Fibroblast of the aortic adventitia (primary cell): Measurements from ENCODE around the gene PTN. TPM values are rescaled to one million over a fixed set of nuclear protein-coding genes. Genes with fewer than 3 reads are reported as not detected.

Source experiments
- DNase-seq: peaks from one replicate; pipeline ENCODE4 v3.0.0-alpha.2; 2010; ENCODE audit warnings: low read depth
- H3K4me3 ChIP-seq: 2 replicates; pipeline ENCODE4 v1.5.1; 2011; ENCODE audit warnings: low read depth, mild to moderate bottlenecking, control low read depth, low read length, moderate library complexity
- total RNA-seq: library from RNA; depleted of rRNA; stranded (reverse); fragments of >200 nt; gene quantifications from 2 replicates; pipeline ENCODE4 v1.2.3, GENCODE V29; 2012; ENCODE audit warnings: low replicate concordance
- TF ChIP-seq, protein P1 (sequence below): IDR thresholded peaks from 2 replicates; pipeline ENCODE4 v1.5.1; 2011; ENCODE audit warnings: mild to moderate bottlenecking, low read length, control low read depth, inconsistent platforms; ENCODE audit not compliant: insufficient read depth

The PTN gene
- total RNA-seq, 1 donor, result 28.7 TPM

DNA sequence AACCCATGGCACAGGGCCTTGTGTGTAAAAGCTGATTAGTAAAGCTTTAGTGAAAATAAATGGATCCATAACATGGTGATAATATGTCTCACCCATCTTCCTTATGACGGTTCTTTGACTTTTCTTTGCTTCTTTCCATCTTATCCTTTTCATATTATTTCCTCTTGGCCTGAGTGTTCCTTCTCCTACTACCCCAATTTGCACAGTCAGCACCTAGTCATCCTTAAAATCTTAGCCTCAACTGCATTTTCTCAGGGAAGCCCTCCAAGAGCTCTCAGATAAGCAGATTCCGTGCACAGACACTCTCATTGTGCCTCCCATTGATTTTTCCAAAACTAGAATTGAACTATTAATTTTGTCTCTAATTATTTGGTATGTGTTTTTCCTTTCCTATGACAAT, 112.4 kb downstream of the PTN start:
- H3K4me3 ChIP-seq, result no peak overlapping the region
- TF ChIP-seq, protein P1, sequence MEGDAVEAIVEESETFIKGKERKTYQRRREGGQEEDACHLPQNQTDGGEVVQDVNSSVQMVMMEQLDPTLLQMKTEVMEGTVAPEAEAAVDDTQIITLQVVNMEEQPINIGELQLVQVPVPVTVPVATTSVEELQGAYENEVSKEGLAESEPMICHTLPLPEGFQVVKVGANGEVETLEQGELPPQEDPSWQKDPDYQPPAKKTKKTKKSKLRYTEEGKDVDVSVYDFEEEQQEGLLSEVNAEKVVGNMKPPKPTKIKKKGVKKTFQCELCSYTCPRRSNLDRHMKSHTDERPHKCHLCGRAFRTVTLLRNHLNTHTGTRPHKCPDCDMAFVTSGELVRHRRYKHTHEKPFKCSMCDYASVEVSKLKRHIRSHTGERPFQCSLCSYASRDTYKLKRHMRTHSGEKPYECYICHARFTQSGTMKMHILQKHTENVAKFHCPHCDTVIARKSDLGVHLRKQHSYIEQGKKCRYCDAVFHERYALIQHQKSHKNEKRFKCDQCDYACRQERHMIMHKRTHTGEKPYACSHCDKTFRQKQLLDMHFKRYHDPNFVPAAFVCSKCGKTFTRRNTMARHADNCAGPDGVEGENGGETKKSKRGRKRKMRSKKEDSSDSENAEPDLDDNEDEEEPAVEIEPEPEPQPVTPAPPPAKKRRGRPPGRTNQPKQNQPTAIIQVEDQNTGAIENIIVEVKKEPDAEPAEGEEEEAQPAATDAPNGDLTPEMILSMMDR, result no peak

DNA sequence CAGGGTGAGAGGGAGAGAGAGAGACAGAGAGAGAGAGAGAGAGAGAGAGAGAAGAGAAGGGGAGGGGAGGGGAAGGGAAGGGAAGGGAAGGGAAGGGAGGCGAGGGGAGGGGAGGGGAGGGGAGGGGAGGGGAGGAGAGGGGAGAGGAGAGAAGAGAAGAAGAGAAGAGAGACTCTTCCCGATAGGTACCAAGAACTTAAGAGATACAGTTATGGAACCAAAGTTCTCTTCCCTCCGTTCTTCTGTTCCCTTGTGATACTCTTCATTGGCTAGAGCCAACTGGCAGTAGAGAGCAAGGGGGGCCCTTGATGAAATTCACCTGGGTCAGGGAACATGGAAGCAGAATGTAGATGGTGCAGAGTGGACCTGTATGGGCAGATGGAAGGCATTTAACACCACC, 122.1 kb downstream of the PTN start:
- DNase-seq, result no peak
- TF ChIP-seq, protein P1, result no peak
- H3K4me3 ChIP-seq, result no peak overlapping the region

More for the DNA sequence above, 112.4 kb downstream of the PTN start:
- no peak for DNase-seq

DNA sequence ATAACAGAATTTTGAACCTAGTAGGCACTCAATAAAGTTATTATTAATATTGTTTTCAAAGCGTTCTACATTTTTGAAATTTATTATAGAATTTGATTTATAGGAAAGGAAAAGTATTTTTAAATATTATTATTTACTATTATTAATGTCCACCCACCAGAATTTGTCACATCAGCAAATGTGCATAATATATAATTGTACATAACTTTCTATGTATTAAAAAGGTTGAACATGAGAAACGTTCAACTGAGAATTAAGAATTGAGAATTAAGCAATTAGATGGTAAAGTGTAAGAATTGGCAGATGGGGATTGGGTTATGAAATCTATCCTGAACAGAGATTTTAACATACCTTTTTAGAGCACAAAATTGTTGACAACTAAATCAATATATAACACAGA, 129.8 kb downstream of the PTN start:
- TF ChIP-seq, protein P1, result no peak
- H3K4me3 ChIP-seq, result no peak overlapping the region
- DNase-seq, result no peak

DNA sequence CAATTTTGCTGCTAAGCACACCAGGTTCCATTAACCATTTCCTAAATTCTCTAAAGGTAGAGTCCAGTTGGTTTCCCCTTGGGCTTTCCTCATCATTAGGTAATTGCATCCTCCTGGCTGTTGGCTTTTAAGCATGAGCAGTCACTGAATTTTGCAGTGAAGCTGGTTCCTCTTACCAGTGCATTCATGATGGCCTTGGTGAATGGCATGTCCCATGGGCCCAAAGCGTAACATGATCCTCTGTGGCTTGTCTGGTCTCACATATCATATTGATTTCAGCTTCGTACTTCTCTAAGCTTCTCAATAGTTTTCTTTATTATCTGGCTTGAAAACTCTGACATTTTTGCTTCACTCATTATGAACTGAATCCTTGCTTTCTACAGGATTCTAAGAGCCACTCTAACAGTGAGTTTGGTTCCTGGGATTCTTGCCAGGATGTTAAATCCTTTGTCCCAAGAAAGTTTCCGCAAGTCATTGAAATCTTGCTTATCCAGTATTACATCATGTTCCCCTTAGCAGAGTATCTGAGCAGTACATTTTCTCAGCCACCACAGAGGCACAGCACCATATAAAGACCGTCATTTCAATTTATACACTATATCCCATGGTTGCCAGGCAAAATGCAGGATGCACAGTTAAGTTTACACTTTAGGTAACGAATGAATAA, 134.2 kb downstream of the PTN start:
- peak; percentile 45 for DNase-seq
- TF ChIP-seq, protein P1, result no peak
- no peak overlapping the region for H3K4me3 ChIP-seq

DNA sequence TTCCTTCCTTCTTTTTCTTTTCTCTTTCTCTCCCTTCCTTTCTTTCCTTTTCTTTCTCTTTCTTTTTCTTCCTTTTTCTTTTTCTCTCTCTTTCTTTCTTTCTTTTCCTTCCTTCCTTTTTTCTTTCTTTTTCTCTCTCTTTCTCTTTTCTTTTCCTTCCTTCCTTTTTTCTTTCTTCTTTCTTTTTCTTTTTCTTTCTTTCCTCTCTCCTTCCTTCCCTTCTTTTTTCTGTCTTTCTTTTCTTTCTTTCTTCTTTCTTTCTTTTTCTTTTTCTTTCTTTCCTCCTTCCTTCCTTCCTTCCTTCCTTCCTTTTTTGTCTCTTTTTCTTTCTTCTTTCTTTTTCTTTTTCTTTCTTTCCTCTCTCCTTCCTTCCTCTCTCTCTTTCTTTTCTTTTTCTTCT, 136.8 kb downstream of the PTN start:
- DNase-seq, result no peak
- no peak overlapping the region for H3K4me3 ChIP-seq
- TF ChIP-seq, protein P1, result no peak

DNA sequence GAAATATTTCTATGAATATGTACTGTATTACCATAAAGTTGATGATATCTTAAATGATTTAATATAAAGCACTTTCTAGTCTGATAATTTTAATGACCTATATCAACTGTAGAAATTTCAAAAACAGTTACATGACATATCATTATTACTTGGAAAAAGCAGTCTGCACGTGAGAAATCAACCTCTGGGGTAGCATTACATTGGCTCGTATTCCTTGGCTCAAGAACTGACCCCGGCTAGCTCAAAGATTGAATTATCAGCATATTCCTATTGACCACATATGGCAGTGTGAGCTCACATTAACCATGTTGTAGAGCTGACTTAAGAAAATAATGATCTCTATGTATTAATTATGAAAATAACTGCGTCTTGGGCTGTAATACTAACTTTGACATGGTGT, 139.3 kb downstream of the PTN start:
- no peak for DNase-seq
- H3K4me3 ChIP-seq, result no peak overlapping the region
- TF ChIP-seq, protein P1, result no peak

DNA sequence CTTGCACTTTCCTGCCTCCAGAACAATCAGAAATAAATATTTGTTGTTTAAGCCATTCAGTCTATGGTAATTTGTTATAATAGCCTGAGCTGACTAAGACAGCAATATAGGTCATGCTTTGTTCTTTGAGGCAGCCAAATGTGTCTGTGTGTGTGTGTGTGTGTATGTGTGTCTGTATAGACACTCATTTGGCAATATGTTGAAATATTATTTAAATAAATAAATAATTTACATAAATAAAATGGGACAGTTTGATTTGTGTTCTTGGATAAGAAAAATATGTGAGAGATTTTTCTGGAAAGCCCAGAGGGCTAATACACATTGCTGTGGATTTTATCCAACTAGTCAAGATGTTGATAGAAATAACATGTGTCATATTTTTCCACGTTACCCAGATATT, 140.2 kb downstream of the PTN start:
- DNase-seq, result no peak
- TF ChIP-seq, protein P1, result no peak

More for the DNA sequence above, 140.2 kb downstream of the PTN start:
- H3K4me3 ChIP-seq, result no peak overlapping the region
